Suprapubic skin (tissue), 4 donors: Measurements from ENCODE around the gene TOR1AIP1. TPM values are rescaled to one million over a fixed set of nuclear protein-coding genes. Genes with fewer than 3 reads are reported as not detected.
"Not testable (repeated sequence)": the region's sequence is repeated elsewhere in the genome, so short reads cannot be mapped to it uniquely, and the experiment has no call there.

Experiments used
- DNase-seq, 2 donors: peaks; one replicate each; pipeline ENCODE4 v3.0.0-alpha.2; 2019; ENCODE audit warnings: low spot score in 2 of 2
- H3K27ac ChIP-seq: fragments of 200-600 bp; sonication (generic); one replicate; pipeline ENCODE4 v1.5.1; 2019
- H3K27me3 ChIP-seq: fragments of 200-600 bp; sonication (generic); one replicate; pipeline ENCODE4 v1.5.1; 2019
- H3K36me3 ChIP-seq: fragments of 200-600 bp; sonication (generic); one replicate; pipeline ENCODE4 v1.5.1; 2019
- H3K4me1 ChIP-seq: fragments of 200-600 bp; sonication (generic); one replicate; pipeline ENCODE4 v1.5.1; 2019
- H3K4me3 ChIP-seq: fragments of 200-600 bp; sonication (generic); one replicate; pipeline ENCODE4 v1.5.1; 2019; ENCODE audit warnings: mild to moderate bottlenecking
- H3K9me3 ChIP-seq: fragments of 200-600 bp; sonication (generic); one replicate; pipeline ENCODE4 v1.5.1; 2019
- EP300 ChIP-seq: sonication (generic); formaldehyde crosslinking; IDR thresholded peaks from one replicate; pipeline ENCODE4 v1.6.1; 2017; ENCODE audit warnings: antibody characterized with exemption
- POLR2A ChIP-seq, 2 donors: fragments of 450-650 bp; IDR thresholded peaks; one replicate each; pipeline ENCODE4 v1.6.1; 2017; ENCODE audit warnings: antibody characterized with exemption in 2 of 2, mild to moderate bottlenecking in 2 of 2, moderate library complexity in 2 of 2
- POLR2AphosphoS5 ChIP-seq, 3 donors: sonication (generic); formaldehyde crosslinking; IDR thresholded peaks; one replicate each; pipeline ENCODE4 v1.6.1; 2017; ENCODE audit warnings: antibody characterized with exemption in 3 of 3
- WGBS: methylation state at CpG from one replicate; pipeline ENCODE4 v1.1.5; 2018; 5-methylcytosine and 5-hydroxymethylcytosine counted together
- total RNA-seq, 4 donors: library from RNA; depleted of rRNA; stranded (reverse); fragments of >200 nt; gene quantifications; one replicate each; pipeline ENCODE4 v1.1.0, GENCODE V29; 2016
- TF ChIP-seq, protein P1 (sequence below), 2 donors: fragments of 200-600 bp in 1 of 2; fragments of 450-650 bp in 1 of 2; sonication (generic) in 1 of 2; IDR thresholded peaks; one replicate each; pipeline ENCODE4 v1.5.1; 2016 to 2019; ENCODE audit warnings: antibody characterized with exemption in 2 of 2, mild to moderate bottlenecking in 1 of 2, moderate library complexity in 1 of 2

Gene TOR1AIP1
- total RNA-seq, 4 donors from 2014 or later = 37.8 to 56.7 (median 47.9) TPM

- peak overlapping the region; percentile 98 for H3K27ac ChIP-seq
- TF ChIP-seq POLR2A (IDR thresholded peaks at IDR 0.05) (peak in 1 of 2 donors; percentile 17), POLR2AphosphoS5 (IDR thresholded peaks at IDR 0.05) (no peak), EP300 (no peak)
- TF ChIP-seq, protein P1, sequence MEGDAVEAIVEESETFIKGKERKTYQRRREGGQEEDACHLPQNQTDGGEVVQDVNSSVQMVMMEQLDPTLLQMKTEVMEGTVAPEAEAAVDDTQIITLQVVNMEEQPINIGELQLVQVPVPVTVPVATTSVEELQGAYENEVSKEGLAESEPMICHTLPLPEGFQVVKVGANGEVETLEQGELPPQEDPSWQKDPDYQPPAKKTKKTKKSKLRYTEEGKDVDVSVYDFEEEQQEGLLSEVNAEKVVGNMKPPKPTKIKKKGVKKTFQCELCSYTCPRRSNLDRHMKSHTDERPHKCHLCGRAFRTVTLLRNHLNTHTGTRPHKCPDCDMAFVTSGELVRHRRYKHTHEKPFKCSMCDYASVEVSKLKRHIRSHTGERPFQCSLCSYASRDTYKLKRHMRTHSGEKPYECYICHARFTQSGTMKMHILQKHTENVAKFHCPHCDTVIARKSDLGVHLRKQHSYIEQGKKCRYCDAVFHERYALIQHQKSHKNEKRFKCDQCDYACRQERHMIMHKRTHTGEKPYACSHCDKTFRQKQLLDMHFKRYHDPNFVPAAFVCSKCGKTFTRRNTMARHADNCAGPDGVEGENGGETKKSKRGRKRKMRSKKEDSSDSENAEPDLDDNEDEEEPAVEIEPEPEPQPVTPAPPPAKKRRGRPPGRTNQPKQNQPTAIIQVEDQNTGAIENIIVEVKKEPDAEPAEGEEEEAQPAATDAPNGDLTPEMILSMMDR (IDR thresholded peaks at IDR 0.05) = peak; percentile 10 to 20
- H3K36me3 ChIP-seq = no peaks in the 10 kb centered on the region
- no peaks in the 10 kb centered on the region for H3K9me3 ChIP-seq
- DNase-seq = no peak
- H3K4me1 ChIP-seq = peaks cover 41% of the 10 kb centered on the region
- WGBS = 1% methylated on average over 19 of the region's 19 CpGs
- peak overlapping the region; percentile 99 for H3K4me3 ChIP-seq
- no peaks in the 10 kb centered on the region for H3K27me3 ChIP-seq
Observed at GRCh38 chr1:179953974-179954492, 71.9 kb downstream of the TOR1AIP1 start.

DNA sequence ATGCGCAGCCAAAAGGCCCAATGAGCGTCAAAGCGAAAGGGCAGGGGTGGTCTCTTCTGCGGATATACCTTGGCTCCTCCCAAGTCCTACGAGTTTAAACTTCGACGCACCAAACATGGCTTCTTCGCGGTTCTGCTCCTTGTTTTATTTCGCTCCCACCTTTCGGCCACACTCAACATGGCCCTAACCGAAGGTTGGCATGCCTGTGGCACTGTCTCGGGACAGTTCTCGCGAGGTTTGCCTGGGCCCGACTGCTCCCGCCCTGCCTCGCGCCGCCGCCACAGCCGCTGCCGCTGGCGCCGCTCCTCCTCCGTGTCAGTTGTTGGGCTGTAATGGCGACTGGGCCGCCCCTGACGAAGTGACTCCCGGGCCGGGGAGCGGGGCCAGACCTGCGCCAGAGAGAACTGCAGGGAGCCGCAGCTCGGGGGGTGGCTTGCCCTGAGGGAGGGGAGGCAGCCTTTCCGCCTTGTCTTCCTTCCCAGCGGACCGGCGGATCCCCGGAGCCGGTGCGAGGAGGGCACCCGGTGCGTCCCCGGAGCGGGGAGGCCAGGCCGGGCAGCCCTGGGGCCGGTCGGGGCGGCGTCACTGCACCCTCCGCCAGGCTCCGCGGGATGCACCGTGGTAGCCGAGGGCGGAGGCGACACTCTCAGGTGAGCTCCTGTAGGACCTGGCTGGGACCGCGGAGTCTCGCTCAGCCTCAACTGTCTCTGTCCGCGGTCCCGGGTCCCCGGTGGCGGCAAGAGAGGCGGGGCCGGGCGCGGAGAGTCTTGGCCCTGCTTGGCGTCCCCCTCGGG lies 72.6 kb downstream of the TOR1AIP1 start, which contains the start of gene CEP350:
TSS of gene CEP350 (plus strand) at position 318 of the 794 bp plus-strand sequence. CDS start 31,372 bp downstream, outside the sequence.
- WGBS = under 1% methylated on average over 15 of the region's 72 CpGs
- TF ChIP-seq EP300 (no peak), POLR2A (IDR thresholded peaks at IDR 0.05) (peak in 1 of 2 donors; percentile 92), POLR2AphosphoS5 (IDR thresholded peaks at IDR 0.05) (peak; percentile 19 to 97 (median 89))
- TF ChIP-seq, protein P1 (IDR thresholded peaks at IDR 0.05) = no peak
- Histone ChIP-seq H3K27ac (peak within 1 kb of the TSS; percentile 98), H3K27me3 (no peaks in the 10 kb centered on the region), H3K4me3 (peak within 1 kb of the TSS; percentile 99), H3K36me3 (no peaks in the 10 kb centered on the region), H3K9me3 (no peaks in the 10 kb centered on the region), H3K4me1 (peaks cover 41% of the 10 kb centered on the region)
- peak; percentile 97 to 98 for DNase-seq

DNA sequence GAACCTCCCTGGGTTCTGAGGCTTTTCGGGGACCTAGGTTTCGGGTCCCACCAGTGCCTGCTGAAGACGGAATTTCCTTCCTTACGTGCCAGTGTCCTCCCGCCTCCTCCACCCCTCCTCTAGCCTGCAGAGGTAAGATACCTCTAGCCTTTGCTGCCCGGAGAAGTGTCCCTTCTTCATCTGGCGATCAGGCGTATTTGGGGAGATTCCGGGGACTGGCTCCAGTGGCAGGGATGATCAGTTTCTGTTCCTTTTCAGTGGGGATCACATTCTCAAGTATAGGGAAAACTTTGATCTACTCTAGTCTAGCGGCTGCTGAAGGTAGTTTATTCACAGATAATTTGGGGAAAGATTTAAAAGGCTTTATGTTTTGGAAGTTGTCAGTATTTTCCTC lies 73.2 kb downstream of the TOR1AIP1 start:
- Histone ChIP-seq H3K9me3 (no peaks in the 10 kb centered on the region), H3K27me3 (no peaks in the 10 kb centered on the region), H3K36me3 (no peaks in the 10 kb centered on the region), H3K27ac (peak overlapping the region; percentile 98), H3K4me3 (peak overlapping the region; percentile 99), H3K4me1 (peaks cover 45% of the 10 kb centered on the region)
- no peak for DNase-seq
- WGBS = 3% methylated on average over 5 of the region's 10 CpGs
- TF ChIP-seq, protein P1 (IDR thresholded peaks at IDR 0.05) = no peak
- TF ChIP-seq POLR2AphosphoS5 (IDR thresholded peaks at IDR 0.05) = no peak
- TF ChIP-seq POLR2A (IDR thresholded peaks at IDR 0.05) = no peak
- TF ChIP-seq EP300 = no peak

DNA sequence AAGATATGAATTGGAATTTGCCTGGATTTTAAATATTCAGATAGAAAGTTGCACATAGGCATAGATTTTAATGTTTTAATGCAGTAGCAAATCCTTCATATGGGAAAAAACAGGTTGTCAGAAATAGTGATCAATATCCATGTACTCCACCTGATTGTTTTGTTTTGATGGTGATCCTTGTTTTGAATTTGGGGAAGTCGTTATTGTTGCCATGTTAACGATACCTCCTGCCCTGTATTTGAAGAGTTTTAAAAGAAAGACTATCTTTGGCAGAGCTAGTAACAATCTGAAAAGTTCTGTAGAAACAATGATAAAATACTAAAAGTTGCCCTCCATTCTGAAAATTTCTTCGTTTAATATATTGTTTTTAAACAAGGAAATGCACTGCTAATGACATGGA lies 73.6 kb downstream of the TOR1AIP1 start:
- TF ChIP-seq POLR2A (IDR thresholded peaks at IDR 0.05) (no peak), EP300 (no peak), POLR2AphosphoS5 (IDR thresholded peaks at IDR 0.05) (no peak)
- TF ChIP-seq, protein P1 (IDR thresholded peaks at IDR 0.05) = no peak
- WGBS = 3% methylated on average over 3 of the region's 3 CpGs
- DNase-seq = no peak
- Histone ChIP-seq H3K36me3 (no peaks in the 10 kb centered on the region), H3K27ac (peak overlapping the region; percentile 98), H3K27me3 (no peaks in the 10 kb centered on the region), H3K4me1 (peaks cover 49% of the 10 kb centered on the region), H3K4me3 (peak overlapping the region; percentile 99), H3K9me3 (no peaks in the 10 kb centered on the region)

DNA sequence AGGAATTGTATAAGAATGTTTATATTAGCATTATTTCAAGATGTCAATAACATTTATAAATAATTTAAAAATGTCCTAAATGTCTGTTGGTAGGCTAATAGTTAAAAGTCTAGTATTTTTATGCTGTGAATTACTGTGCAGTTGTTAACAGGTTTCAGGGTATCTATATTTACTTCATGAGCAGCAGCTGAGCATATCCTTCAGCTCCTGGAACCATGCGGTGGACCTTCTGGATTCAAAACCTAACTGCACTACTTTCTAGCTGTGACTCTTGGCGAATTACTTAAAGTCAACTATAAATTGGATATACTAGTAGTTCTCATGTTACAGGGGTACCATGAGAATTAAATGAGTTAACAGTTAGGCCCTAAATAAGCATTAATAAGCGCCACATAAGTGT lies 76.3 kb downstream of the TOR1AIP1 start:
- H3K27ac ChIP-seq = no peak overlapping the region
- H3K4me3 ChIP-seq = no peak overlapping the region
- H3K9me3 ChIP-seq = no peaks in the 10 kb centered on the region
- H3K4me1 ChIP-seq = peaks cover 47% of the 10 kb centered on the region
- no peak for DNase-seq
- no peaks in the 10 kb centered on the region for H3K36me3 ChIP-seq
- no peak for TF ChIP-seq POLR2AphosphoS5 (IDR thresholded peaks at IDR 0.05)
- no peak for TF ChIP-seq POLR2A (IDR thresholded peaks at IDR 0.05)
- no peak for TF ChIP-seq EP300
- TF ChIP-seq, protein P1 (IDR thresholded peaks at IDR 0.05) = no peak
- no peaks in the 10 kb centered on the region for H3K27me3 ChIP-seq
- WGBS = 85% methylated on average over 3 of the region's 3 CpGs

GRCh38 chr1:179962168-179962567 lies 80.1 kb downstream of the TOR1AIP1 start:
- not testable (repeated sequence) for H3K27ac ChIP-seq, DNase-seq, H3K9me3 ChIP-seq, H3K27me3 ChIP-seq, H3K36me3 ChIP-seq, H3K4me3 ChIP-seq
- H3K4me1 ChIP-seq = peaks cover 25% of the 10 kb centered on the region
- 98% methylated on average over 8 of the region's 8 CpGs for WGBS
